IgD-negative memory B cell (primary cell): Measurements from ENCODE around the gene ZNF428. TPM values are rescaled to one million over a fixed set of nuclear protein-coding genes. Genes with fewer than 3 reads are reported as not detected.
"Not testable (repeated sequence)": the region's sequence is repeated elsewhere in the genome, so short reads cannot be mapped to it uniquely, and the experiment has no call there.

ENCODE experiments used
- H3K27ac Mint-ChIP-seq, 3 donors: one replicate each; pipeline ENCODE4 v1.8.0; 2020 to 2022; ENCODE audit warnings: mild to moderate bottlenecking in 3 of 3, mixed read lengths in 3 of 3, moderate library complexity in 1 of 3
- H3K27me3 Mint-ChIP-seq: one replicate; pipeline ENCODE4 v1.8.0; 2021; ENCODE audit warnings: mixed read lengths
- H3K36me3 Mint-ChIP-seq: one replicate; pipeline ENCODE4 v1.8.0; 2020; ENCODE audit warnings: mild to moderate bottlenecking, mixed read lengths
- H3K4me1 Mint-ChIP-seq, 3 donors: one replicate each; pipeline ENCODE4 v1.8.0; 2020 to 2022; ENCODE audit warnings: mixed read lengths in 3 of 3, mild to moderate bottlenecking in 1 of 3
- H3K4me3 Mint-ChIP-seq, 4 donors: one replicate each; pipeline ENCODE4 v1.8.0; 2020 to 2022; ENCODE audit warnings: mild to moderate bottlenecking in 4 of 4, mixed read lengths in 4 of 4, moderate library complexity in 3 of 4
- H3K9me3 Mint-ChIP-seq, 3 donors: one replicate each; pipeline ENCODE4 v1.8.0; 2020 to 2021; ENCODE audit warnings: mixed read lengths in 3 of 3, mild to moderate bottlenecking in 1 of 3
- polyA plus RNA-seq: library from polyadenylated mRNA; unstranded; fragments of 300-500 nt; fragmentation: Illumina TruSeq; gene quantifications from one replicate; pipeline ENCODE4 v1.2.3, GENCODE V29; 2021

The ZNF428 gene
- polyA plus RNA-seq, 1 donor from 2014 or later = 15.4 TPM

- no peaks in the 10 kb centered on the region for H3K9me3 Mint-ChIP-seq
- no peaks in the 10 kb centered on the region for H3K27me3 Mint-ChIP-seq
- no peak overlapping the region for H3K27ac Mint-ChIP-seq
- peaks cover 6% of the 10 kb centered on the region for H3K36me3 Mint-ChIP-seq
- peak overlapping the region in 1 of 4 donors; percentile 20 for H3K4me3 Mint-ChIP-seq
- H3K4me1 Mint-ChIP-seq = peaks cover 6 to 22% (median 7%) of the 10 kb centered on the region in 3 donors
Measured at GRCh38 chr19:43616306-43616705, 3.1 kb downstream of the ZNF428 start.

DNA sequence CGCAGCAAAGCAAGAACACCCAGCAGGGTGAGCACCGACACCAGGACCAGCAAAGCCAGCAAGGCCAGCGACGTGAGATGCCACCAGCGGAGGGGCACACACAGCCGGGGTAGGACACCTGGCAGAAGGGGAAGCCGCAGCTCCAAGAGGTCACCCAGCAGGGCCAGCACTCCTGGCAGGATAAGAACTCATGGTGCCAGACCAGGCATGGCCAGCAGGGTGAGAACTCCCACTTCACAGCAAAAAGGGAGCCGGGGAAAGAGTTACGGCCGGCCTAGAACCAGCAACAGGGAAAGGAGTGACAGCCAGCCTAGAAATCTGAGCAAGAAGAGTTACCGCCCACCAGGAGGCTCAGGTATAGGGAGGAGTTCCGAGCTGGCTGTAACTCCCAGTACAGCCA is 7.1 kb downstream of the ZNF428 start:
- Mint-ChIP-seq H3K27me3 (no peaks in the 10 kb centered on the region), H3K9me3 (no peaks in the 10 kb centered on the region), H3K4me1 (peaks cover 0 to 9% (median 0%) of the 10 kb centered on the region in 3 donors), H3K4me3 (peak overlapping the region in 1 of 4 donors; percentile 26), H3K27ac (no peak overlapping the region), H3K36me3 (peaks cover 8% of the 10 kb centered on the region)

DNA sequence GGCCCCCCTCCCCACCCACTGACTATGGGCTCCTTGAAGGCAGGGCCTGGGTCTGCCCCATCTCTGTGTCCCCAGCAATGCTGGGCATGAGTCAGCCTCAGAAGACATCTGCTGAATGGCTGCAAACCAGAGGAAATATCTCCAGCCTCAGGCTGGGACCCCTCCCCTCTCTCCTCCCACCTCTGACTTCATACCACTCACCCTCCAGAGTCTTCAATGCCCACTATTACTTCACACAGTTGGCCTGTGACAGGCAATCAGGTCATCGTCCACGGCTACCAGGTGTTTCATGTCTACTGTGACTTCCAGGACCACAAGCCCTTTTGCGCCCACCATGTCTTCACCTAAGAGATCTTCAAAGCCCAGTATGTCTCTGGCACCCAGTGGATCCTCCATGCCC is 7.6 kb downstream of the ZNF428 start, which contains the start of gene SRRM5:
SRRM5 (plus strand) TSS at position 301 of the 400 bp plus-strand sequence; CDS start at position 335, 34 bp downstream.
- Mint-ChIP-seq H3K4me1 (peaks cover 0 to 8% (median 4%) of the 10 kb centered on the region in 3 donors), H3K9me3 (no peaks in the 10 kb centered on the region), H3K27ac (peak within 1 kb of the TSS in 2 of 3 donors; percentile 62 to 76), H3K4me3 (peak within 1 kb of the TSS in 1 of 4 donors; percentile 26), H3K27me3 (no peaks in the 10 kb centered on the region), H3K36me3 (peaks cover 8% of the 10 kb centered on the region)

GRCh38 chr19:43610493-43610892 is 8.9 kb downstream of the ZNF428 start:
- H3K4me3 Mint-ChIP-seq = no peak overlapping the region
- no peaks in the 10 kb centered on the region for H3K9me3 Mint-ChIP-seq
- peaks cover 0 to 9% (median 7%) of the 10 kb centered on the region in 3 donors for H3K4me1 Mint-ChIP-seq
- H3K27me3 Mint-ChIP-seq = no peaks in the 10 kb centered on the region
- H3K36me3 Mint-ChIP-seq = peaks cover 8% of the 10 kb centered on the region
- H3K27ac Mint-ChIP-seq = peak overlapping the region in 1 of 3 donors; percentile 76

DNA sequence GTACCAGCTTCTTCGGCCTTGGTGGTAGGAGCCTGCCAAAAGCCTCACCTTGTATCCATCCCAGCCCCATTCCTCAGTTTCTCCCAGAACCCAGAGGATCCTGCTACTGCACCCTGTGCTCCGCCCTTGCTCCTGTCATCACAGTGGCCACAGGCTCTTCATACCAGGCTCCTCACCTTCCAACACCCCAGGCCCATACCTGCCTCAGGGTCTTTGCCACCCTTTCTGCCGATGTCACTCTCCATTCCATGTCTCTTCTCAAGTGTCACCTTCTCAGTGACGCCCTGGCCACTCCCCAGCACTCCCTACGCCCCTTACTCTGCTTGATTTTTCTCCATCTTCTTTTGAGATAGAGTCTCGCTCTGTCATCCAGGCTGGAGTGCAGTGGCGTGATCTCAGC is 9.6 kb downstream of the ZNF428 start:
- no peaks in the 10 kb centered on the region for H3K27me3 Mint-ChIP-seq
- H3K27ac Mint-ChIP-seq = peak overlapping the region in 1 of 3 donors; percentile 76
- H3K4me1 Mint-ChIP-seq = peaks cover 2 to 13% (median 10%) of the 10 kb centered on the region in 3 donors
- H3K36me3 Mint-ChIP-seq = peaks cover 8% of the 10 kb centered on the region
- H3K9me3 Mint-ChIP-seq = no peaks in the 10 kb centered on the region
- no peak overlapping the region for H3K4me3 Mint-ChIP-seq

- peaks cover 9 to 19% (median 18%) of the 10 kb centered on the region in 3 donors for H3K4me1 Mint-ChIP-seq
- H3K36me3 Mint-ChIP-seq = peaks cover 2% of the 10 kb centered on the region
- H3K4me3 Mint-ChIP-seq = peak overlapping the region in 1 of 4 donors; percentile 33
- peak overlapping the region in 1 of 3 donors; percentile 42 for H3K27ac Mint-ChIP-seq
- H3K27me3 Mint-ChIP-seq = no peaks in the 10 kb centered on the region
- H3K9me3 Mint-ChIP-seq = no peaks in the 10 kb centered on the region
Measured at GRCh38 chr19:43607238-43608205, 11.9 kb downstream of the ZNF428 start.

DNA sequence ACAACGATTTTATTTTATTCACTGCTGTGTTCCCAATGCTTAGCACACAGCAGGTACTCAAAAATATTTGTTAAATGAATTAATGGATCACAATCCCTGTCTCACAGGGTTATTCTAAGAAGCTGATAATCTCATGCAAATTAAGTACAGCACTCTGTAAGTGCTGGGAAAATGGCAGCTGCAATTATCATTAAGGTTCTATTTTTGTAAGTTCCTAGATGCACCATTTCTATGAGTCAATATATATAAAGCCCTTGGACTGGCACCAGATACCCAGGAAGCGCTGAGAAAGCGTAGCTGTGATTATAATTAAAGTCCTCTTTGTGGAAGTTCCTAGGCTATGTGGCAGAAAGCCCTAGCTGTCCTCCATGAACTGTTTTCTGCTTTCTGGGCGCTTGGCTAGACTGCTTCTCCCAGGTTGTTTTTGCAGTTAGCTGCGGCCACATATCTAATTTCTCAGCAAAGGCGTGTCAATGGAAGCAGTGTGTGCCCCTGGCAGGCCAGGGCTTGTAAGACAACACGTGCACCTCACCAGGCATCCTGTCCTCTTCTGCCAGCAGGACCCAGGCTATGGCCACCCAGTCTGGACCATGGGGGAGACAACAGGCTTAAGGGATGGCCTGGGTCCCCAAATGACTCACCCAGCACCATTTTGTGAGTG is 12.7 kb downstream of the ZNF428 start:
- Mint-ChIP-seq H3K27ac (no peak overlapping the region), H3K27me3 (no peaks in the 10 kb centered on the region), H3K36me3 (peaks cover 2% of the 10 kb centered on the region), H3K4me1 (peaks cover 9 to 19% (median 15%) of the 10 kb centered on the region in 3 donors), H3K9me3 (no peaks in the 10 kb centered on the region), H3K4me3 (no peak overlapping the region)

DNA sequence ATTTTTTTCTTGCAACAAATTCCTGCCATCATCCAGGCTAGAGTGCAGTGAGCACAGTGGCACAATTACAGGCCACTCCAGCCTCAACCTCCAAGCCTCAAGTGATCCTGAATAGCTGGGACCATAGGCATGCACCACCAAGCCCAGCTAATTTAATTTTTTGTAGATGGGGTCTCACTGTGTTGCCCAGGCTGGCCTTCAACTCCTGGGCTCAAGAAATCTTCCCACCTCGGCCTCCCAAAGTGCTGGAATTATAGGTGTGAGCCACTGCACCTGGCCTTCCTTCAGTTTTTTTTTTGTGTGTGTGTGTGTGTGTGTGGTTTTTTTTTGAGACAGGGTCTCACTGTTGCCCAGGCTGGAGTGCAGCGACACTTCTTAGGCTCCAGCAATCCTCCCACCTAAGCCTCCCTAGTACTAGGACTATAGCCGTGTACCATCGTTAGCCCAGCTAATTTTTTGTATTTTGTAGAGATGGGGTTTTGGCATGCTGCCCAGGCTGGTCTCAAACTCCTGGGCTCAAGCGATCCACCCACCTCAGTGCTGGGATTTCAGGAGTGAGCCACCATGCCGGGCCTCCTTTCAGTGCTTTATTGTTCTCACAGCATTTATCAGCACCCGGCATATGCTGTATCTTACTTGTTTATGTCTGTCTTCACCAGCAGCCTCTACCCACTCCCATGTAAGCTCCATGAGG is 13.4 kb downstream of the ZNF428 start:
- Mint-ChIP-seq H3K9me3 (no peaks in the 10 kb centered on the region), H3K4me1 (peaks cover 9 to 19% (median 17%) of the 10 kb centered on the region in 3 donors), H3K4me3 (no peak overlapping the region), H3K36me3 (peaks cover 2% of the 10 kb centered on the region), H3K27ac (no peak overlapping the region), H3K27me3 (no peaks in the 10 kb centered on the region)

GRCh38 chr19:43600326-43600725 is 19.1 kb downstream of the ZNF428 start:
- Mint-ChIP-seq H3K4me3 (peak overlapping the region in 2 of 4 donors; percentile 8 to 59), H3K4me1 (peaks cover 21 to 34% (median 26%) of the 10 kb centered on the region in 3 donors), H3K27ac (peak overlapping the region in 2 of 3 donors; percentile 66 to 90)
- H3K27me3 Mint-ChIP-seq, H3K36me3 Mint-ChIP-seq, H3K9me3 Mint-ChIP-seq: not testable (repeated sequence)

- Mint-ChIP-seq H3K27ac (peak overlapping the region in 1 of 3 donors; percentile 66), H3K27me3 (no peaks in the 10 kb centered on the region), H3K4me1 (peaks cover 18 to 31% (median 23%) of the 10 kb centered on the region in 3 donors), H3K4me3 (peak overlapping the region in 2 of 4 donors; percentile 8 to 59), H3K9me3 (no peaks in the 10 kb centered on the region), H3K36me3 (no peaks in the 10 kb centered on the region)
Measured at GRCh38 chr19:43599635-43600295, 19.7 kb downstream of the ZNF428 start.

- Mint-ChIP-seq H3K36me3 (peaks cover 3% of the 10 kb centered on the region), H3K4me1 (peaks cover 15 to 31% (median 21%) of the 10 kb centered on the region in 3 donors)
Measured at GRCh38 chr19:43598445-43599240, 20.8 kb downstream of the ZNF428 start.

DNA sequence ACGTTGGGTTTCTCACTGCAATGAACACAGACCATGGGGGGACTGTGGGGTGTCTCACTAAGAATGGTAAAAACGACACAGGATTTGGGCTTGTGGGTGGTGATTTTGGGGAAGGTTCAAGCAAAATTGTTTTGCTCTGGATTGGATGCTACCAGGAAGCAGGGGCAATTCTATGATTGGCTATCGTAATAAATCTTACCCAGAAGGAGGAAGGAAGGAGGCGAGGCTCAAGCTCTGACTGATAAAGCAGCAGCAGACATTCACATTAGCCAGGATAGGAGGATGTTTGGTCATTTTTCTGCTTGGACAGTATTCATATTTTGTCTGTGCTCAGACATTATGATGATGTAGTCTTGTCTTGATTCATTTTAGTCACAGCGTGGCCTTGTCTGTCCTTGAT is 21.6 kb downstream of the ZNF428 start:
- Mint-ChIP-seq H3K36me3 (peaks cover 4% of the 10 kb centered on the region), H3K4me3 (peak overlapping the region; percentile 87 to 99 (median 98)), H3K27me3 (no peaks in the 10 kb centered on the region), H3K27ac (peak overlapping the region in 2 of 3 donors; percentile 87 to 99), H3K9me3 (no peaks in the 10 kb centered on the region), H3K4me1 (peaks cover 12 to 27% (median 20%) of the 10 kb centered on the region in 3 donors)

More at GRCh38 chr19:43598445-43599240, 20.8 kb downstream of the ZNF428 start:
- Mint-ChIP-seq H3K9me3 (no peaks in the 10 kb centered on the region), H3K27ac (peak overlapping the region in 1 of 3 donors; percentile 99), H3K27me3 (no peaks in the 10 kb centered on the region), H3K4me3 (peak overlapping the region in 3 of 4 donors; percentile 33 to 97 (median 81))

GRCh38 chr19:43596842-43597461 is 22.5 kb downstream of the ZNF428 start:
- H3K4me1 Mint-ChIP-seq = peaks cover 12 to 28% (median 20%) of the 10 kb centered on the region in 3 donors

More at GRCh38 chr19:43596842-43597461, 22.5 kb downstream of the ZNF428 start:
- peaks cover 4% of the 10 kb centered on the region for H3K36me3 Mint-ChIP-seq
- H3K9me3 Mint-ChIP-seq = no peaks in the 10 kb centered on the region
- peak overlapping the region; percentile 87 to 99 (median 98) for H3K4me3 Mint-ChIP-seq
- H3K27me3 Mint-ChIP-seq = no peaks in the 10 kb centered on the region
- H3K27ac Mint-ChIP-seq = peak overlapping the region; percentile 99 to 100 (median 100)
